HG03558 (cell line): Measurements from ENCODE around the gene UST.
"Not testable (repeated sequence)": the region's sequence is repeated elsewhere in the genome, so short reads cannot be mapped to it uniquely, and the experiment has no call there.

Experiments used
- ATAC-seq: cut with Tn5 transposase; IDR thresholded peaks from one replicate; pipeline ENCODE4 v1.9.1; 2021; ENCODE audit warnings: moderate number of reproducible peaks; ENCODE audit not compliant: unreplicated experiment; ENCODE audit errors: extremely low read depth

UST gene

DNA sequence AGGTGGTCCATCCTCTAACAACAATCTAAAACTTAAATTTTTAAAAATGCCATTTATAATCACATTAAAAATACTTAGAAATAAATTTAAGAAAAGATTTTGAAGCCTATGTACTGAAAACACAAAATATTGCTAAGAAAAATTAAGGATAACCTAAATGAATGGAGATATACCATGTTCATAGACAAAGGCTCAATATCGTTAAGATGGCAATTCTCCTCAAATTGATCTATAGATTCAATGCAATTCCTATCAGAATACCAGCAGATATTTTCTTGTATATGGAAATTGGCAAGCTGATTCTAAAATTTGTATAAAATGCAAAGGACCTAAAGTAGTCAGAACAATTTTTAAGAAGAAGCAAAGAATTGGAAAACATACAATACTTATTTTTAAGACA is 19.7 kb upstream of the UST start:
- no peak for ATAC-seq

DNA sequence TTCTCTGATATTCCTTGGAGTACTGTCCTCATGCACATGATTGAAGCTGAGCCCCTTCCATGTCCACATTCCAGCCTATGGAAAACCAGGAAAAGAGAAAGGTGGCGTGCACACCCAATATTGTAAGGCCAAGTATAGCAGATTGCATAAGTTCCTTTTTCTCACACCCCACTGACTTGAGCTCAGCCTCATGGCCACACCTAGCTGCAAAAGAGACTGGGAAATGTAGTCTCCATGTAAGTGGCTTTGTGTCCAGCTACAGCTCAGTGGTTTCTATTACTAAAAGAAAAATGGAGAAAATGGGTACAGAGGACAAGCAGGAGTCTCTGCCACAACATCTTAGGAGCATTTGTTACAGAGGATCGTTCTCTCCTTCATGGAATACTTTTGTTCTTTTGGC is 10.8 kb upstream of the UST start:
- ATAC-seq, result no peak

DNA sequence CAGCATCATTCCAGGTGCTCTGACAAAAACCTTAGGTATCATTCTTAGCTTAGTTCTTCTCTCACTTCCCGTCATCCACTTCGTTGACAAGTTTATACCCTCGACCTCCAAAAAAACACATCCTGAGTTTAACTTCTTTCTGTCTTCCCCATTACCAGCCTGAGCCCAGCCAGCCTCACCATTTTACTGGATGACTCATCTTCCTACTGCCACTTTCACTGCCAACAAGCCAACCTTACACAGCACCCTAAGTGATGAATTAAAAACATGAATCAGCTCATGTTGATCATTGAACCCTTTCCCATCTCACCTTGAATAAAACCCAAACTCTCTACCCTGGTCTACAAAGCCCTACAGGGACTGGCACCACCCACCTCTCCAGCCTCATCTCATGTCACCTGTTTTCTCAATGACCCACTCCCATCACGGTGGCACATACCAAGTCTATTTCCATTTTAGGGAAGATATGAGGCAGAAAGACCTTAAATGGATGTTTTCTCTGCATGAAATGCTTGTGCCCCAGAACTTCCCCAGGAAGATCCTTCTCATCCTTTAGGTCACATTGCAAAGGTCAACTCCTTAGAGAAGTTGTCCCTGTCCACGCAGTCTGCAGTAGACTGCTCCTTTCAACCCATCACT is 9.9 kb upstream of the UST start:
- ATAC-seq, result no peak

DNA sequence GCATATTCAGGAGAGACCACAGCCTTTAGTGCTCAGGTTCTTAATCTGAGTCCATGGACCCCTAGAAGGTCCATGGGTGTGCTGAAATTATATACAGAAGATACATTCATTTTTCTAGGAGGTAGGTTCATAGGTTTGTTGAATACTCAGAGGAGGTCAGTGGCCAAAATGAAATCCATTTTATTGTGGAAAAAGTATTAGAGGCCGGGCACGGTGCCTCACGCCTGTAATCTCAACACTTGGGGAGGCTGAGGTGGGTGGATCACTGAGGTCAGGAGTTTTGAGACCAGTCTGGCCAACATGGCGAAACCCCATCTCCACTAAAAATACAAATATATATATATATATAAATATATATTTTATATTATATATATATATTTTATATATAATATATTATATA is 9.0 kb upstream of the UST start:
- ATAC-seq, result no peak

DNA sequence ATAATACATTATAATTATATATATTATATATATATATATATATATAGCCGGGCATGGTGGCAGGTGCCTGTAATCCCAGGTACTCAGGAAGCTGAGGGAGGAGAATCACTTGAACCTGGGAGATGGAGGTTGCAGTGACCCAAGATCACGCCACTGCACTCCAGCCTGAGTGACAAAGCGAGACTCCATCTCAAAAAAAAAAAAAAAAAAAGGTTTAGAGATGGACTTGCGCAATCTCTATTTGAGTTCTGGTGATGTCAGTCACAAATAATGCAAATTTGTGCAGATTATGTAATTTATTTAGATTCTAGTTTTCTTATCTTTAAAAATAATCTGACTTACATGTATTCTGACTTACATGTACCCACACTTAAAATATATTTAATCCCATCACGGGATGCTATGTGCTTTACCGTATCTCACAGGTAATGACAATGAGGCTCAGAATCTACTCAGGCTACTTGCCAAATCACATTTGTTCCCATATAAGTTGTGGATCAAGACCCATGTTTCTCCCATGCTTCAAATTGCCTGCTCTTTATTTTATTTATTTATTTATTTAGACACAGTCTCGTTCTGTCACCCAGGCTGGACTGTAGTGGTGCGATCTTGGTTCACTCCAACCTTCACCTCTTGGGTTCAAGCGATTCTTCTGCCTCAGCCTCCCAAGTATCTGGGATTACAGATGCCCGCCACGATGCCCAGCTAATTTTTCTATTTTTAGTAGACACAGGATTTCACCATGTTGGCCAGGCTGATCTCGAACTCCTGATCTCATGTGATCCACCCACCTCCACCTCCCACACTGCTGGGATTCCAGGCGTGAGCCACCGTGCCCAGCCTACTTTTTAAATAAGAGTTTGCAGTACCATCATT is 7.6 kb upstream of the UST start:
- no peak for ATAC-seq

DNA sequence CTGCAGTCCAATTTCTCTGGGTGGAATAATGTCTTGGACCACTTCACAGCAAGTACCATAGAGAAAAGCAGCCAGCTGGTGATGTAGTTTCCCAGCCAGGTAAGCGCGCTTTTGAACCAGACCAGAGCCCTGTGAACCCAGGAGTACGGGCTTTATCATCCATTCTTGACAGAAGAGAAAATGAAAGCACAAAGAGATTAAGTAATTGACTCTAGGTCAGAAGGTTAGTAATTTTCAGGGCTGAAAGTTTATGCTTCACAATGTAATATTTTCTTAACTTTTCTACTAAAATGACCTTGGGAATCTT is 7.1 kb upstream of the UST start:
- ATAC-seq, result no peak

DNA sequence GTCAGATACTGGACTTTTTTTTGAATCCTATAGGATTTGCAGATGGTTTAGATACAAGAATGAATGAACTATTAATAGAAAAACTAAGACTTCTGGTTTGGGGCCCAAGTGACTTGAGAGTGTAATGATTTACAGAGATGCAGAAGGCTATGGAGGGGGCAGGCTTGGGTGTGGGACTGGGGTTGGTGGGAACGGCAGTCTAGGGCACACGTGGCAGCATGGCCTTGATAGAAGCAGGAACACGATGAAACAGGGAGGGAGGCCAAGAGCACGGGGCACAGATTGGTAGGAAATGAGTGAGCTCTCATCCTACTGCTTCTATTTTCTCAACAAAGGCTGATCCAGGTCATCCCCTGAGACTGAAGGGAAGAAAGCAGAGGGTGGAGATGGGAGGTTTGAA is 3.4 kb upstream of the UST start:
- ATAC-seq, result no peak

DNA sequence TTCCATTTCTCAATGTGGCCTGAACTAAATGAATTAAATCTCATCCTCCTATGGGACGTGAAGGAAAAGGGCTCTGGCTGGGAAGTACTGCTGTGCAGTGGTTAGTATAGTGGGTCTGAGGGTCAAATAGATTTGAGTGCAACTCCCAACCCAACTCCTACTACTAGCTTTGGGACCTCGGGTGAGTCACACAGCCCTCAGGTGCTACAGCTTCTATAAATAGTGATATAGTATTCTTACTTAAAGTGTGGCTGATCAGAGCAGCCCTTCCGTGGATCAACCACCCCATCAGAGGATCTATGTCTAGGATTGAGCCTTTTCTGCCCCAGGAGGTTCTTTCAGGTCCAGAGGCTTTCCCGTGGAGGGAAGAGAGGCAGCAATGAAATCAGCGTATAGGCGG is 904 bp upstream of the UST start:
- no peak for ATAC-seq

DNA sequence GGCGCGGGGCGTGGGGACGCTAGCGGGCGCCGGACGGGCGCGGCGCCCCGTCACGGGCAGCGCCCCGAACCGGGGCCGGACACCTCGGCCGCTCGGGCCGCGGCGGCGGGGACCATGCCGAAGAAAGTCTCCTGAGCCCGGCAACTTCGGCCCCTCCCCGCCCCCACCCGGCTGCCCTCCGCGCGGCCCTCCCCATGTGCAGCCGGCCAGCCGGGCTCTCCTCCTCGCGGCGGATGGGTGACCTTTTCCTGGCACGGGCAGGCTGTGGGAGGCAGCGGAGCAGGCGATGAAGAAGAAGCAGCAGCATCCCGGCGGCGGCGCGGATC is 278 bp downstream of the UST start:
- no peak for ATAC-seq

DNA sequence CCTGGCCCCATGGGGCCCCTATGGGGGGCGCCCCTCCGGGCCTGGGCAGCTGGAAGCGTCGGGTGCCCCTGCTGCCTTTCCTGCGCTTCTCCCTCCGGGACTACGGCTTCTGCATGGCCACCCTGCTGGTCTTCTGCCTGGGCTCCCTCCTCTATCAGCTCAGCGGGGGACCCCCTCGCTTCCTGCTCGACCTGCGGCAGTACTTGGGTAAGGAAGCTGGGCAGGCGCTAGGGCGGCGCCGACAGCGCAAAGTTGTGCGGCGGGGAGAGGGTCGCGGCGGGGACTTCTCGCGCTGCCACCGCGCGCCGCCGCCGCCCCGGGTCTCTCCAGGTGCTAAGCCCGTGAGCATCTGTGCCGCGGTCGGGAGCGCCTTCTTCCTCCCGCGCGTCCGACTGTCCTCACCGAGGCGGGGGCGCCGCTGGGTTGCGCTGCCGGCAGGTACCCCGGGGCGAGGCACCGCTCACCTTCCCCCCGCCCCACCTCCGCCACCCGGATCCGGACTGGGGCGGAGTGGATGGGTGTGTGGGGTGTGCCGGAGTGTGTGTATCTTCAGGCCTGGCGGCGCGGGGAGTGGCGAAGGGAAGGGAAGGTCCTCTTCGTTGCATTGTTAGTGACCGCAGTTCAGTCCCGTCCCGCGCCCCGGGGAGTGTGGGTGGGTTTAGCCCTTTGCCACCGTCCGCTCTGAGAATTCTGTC is 788 bp downstream of the UST start:
- no peak for ATAC-seq

DNA sequence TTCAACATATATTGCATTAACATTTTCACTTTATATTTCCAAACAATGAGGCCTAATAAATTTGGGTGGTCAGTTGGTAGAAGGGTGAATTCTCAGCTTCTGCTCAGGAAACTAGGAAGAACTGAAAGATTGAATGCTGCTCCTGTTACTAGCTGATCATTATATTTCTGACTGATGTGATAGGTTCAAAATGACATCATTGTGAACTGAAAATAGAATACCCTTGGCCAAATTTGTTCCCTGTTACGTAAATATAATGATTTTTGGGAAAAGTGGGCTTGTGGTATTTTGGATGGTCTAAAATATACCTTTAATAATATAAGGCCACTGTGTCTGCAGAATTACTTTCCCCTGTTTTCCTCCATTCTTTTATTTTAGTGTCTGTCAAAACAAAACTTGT is 2.8 kb downstream of the UST start:
- no peak for ATAC-seq

DNA sequence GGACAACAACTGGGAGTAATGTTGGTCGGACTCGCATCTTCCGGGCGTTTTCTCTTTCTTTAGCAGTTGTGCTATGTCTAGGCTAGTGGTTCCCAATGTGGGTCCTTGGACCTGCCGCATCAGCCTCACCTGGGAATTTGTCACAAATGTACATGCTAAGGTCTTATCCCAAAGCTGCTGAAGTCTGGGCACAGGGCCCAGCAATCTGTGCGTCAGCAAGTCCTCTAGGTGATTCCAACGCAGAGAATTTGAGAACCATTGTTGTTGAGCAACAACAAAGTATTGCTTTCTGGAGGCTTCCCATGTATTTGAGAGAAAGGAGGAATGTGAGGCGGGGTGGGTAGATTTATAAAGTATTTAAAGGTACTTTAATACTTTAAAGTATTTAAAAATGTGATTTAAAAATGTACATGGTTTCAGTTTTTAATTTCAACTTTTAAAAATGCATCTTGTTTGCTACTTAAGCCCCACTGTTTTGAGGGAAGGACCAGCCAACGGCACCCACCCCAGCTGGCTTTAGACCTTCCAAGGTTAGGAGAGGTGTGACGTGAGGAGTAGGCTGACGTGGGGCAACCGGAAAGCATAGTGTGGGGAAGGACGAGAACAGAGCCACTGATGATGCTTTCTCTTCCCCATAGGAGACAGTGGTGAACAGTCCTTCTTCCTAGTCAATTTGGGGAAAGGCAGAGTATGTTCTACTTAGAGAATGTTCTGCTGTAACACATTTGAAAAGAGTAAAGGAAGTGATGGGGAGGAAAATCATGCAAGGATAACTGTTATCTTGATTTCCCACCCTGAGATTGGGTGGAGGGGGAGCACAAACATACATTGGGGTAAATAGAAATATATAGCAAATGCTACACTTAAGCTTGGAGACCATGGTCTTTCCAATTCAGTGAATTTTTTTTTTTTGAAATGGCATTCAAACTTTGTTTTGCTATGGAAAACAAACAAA is 4.3 kb downstream of the UST start:
- no peak for ATAC-seq

DNA sequence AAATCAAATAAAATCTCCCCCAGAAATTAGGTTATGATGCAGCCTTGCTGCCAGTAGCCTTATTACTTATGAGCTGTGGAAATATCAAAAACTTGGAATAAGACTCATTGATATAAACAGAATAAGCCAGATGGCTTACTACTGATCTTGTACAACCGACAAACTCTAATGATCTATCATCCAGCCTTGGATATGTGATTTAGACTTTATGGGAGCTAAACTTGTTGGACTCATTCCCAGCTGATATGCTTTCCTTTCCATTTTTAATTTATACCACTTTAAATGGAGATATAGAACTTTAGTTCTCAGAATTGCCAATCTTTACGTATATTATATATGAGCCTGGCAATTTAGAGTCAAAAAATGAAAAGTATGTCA is 5.0 kb downstream of the UST start:
- no peak for ATAC-seq

DNA sequence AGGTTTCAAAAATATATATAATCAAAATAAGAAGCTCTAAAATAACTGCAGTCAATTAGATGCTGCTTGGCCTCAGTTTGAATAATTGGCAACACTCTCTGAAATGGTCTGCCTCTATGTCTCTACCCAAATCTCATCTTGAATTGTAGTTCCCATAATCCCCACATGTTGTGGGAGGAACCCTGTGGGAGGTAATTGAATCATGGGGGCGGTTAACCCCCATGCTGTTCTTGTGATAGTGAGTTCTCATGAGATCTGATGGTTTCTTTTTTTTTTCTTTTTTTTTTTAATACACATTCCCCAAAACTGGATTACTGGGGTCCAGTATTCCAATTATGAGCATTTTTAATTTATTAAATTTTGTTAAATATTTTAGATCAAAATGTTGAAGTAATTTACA is 8.5 kb downstream of the UST start:
- ATAC-seq, result not testable (repeated sequence)

DNA sequence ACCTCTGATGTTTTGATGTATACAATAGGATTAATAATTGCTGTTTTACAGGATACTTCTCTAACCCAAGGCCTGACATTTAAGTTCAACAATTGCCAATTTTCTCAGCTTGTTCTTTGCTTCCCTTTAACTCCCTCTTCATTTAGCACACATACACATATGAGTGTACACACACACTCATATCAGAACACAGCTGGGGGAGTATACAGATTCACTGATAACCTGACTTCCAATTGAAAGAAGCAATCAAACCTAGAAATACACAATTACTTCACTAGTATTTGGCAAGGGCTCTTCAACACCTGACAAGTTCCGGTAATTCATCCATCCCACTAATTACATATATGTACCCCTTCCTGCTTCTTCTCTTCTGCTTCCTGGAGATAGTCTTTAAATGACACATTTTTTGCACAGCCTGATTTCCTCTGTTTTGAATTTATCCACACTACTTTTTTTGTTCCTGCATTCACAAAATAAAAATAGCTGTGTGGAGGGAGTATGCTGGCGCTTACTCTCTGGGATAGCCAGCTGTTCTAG is 11.2 kb downstream of the UST start:
- ATAC-seq, result no peak

DNA sequence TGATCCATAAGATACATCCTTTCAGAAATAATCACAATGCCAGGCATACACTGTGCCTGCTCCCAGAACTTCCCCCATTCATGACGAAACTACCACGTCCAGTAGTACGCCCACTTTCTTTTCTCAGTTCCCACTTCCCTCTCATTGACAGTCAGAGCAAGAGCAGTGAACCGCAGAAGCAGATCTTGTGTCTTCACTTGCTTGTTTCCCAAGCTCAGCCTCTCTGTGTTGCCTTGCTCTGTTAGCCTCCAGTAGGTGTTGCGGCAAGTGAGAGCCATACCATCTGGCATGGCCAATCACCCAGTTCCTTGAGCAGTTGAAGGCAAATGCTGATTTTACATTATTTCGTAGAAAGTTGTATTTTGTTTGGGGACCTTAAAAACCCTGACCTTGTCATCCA is 11.7 kb downstream of the UST start:
- ATAC-seq, result peak; percentile 72

DNA sequence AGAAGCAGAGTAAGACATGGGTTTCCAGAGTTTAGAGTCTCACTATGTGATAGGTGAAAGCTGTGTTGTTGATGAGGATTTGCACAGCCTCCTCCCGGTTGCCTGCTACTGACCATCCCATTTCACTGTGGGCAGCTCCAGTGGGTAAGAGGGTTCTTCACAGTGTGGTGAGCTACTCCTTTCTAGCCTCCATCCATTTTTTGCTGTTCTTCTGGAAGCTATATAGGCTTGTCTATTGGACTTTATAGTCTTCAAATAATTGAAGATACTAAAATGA is 13.4 kb downstream of the UST start:
- no peak for ATAC-seq

DNA sequence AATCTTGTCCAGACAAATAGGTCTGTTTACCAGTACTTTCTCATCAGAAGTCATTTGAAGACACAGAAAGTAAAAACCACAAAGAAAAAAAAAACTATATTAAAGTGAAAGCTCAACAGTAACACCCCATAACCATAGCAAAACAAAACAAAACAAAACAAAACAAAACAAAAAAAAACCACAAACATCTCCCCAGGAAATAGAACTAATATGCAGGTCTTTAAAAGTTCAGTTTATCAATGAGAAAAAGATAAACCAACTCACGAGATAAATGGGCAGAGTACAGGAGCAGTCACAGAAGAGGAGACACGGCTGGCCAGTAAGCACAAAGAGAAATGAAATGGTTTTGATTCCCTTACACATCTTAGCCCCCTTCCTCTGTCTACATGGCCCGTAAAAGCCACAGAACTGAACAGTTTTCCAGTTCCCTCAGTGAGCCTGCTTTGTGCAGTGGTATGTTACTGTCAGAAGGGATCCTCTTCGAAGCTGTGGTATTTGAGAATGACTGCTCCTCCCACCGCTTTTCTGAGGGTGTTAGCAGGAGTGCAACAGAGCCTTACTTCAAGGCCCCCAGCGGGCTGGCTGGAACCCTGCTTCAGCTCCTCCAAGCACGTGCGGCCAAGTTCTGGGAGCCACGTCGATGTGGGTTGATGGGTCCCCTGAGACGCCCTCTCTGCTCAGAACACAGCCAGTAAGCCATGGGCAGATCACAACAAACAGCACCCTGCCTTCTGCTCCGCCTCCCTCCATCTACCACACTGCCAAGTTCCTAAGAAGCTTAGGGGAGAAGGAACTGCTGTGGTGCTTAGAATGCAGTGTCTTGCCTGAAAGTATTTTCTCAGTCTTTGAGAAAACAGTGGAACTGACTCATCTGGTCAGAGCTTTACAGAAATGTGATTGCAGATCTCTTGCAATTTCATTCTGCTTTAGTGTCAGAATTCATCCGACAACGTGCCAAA is 14.0 kb downstream of the UST start:
- no peak for ATAC-seq

DNA sequence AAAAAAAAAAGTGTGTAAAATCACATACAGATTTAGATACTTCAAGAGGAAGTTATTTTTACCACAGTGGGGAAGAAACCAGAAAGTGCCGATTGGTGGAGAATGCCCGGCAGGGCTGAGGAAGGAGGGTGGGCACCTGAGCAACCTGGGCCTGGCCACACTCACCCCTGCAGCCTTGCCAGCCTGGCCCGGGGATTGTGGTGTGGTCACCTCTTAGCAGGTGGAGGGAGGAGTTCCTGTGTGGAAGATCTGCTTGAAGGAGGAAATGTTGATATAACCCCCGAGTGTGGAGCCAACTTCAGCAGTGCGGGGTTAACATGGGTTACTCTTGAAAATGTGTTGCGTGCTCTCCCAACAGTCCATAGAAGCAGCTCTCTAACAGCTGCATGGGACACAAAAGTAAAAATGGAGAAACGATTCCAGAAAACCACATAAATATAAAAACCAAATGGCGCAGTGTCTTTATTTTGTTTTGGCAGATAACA is 14.7 kb downstream of the UST start:
- ATAC-seq, result no peak
